B cell (primary cell): Measurements from ENCODE around the gene COL17A1. TPM values are rescaled to one million over a fixed set of nuclear protein-coding genes. Genes with fewer than 3 reads are reported as not detected.

Experiments used
- ATAC-seq: fragments of 200-7000 bp; cut with Tn5 transposase; one replicate; pipeline ENCODE4 v1.10.0; 2021; ENCODE audit warnings: low read depth, mild to moderate bottlenecking, moderate number of reproducible peaks, moderate library complexity
- CTCF ChIA-PET: fragments of 350-600 bp; sonication (Branson Sonifier 250); formaldehyde crosslinking; loops from one replicate; lab custom pipeline; 2021; ENCODE audit warnings: antibody characterized with exemption, inconsistent platforms; lab: Charles Lee
- POLR2A ChIA-PET: fragments of 350-600 bp; sonication (Branson Sonifier 250); formaldehyde crosslinking; loops from one replicate; lab custom pipeline; 2021; ENCODE audit warnings: antibody characterized with exemption; lab: Charles Lee
- DNase-seq: peaks from one replicate; pipeline ENCODE4 v3.0.0; 2013
- H2AFZ ChIP-seq: 2 replicates; pipeline ENCODE4 v1.6.1; 2012; ENCODE audit warnings: mild to moderate bottlenecking, low read depth, low read length; ENCODE audit not compliant: insufficient read depth, poor library complexity, severe bottlenecking
- H3K27ac ChIP-seq, 2 donors: 1 replicate in 1 of 2; 2 replicates in 1 of 2; pipeline ENCODE4 v1.5.1; 2012 to 2013; ENCODE audit warnings: low read length in 2 of 2, mild to moderate bottlenecking in 2 of 2, moderate library complexity in 1 of 2
- H3K27me3 ChIP-seq, 4 experiments: fragments of 200-600 bp in 1 of 4; sonication (generic) in 1 of 4; replicated peaks in 1 of 4; 1 replicate in 2 of 4; 2 replicates in 2 of 4; pipeline versions ENCODE4 v1.6.1 to v1.7.0; 2013 to 2016; ENCODE audit warnings: low read length in 3 of 4, mild to moderate bottlenecking in 2 of 4, mixed read lengths in 1 of 4, moderate library complexity in 1 of 4; ENCODE audit not compliant: insufficient read depth in 4 of 4, control insufficient read depth in 3 of 4; ENCODE audit errors: control extremely low read depth in 1 of 4
- H3K36me3 ChIP-seq, 2 experiments: replicated peaks in 1 of 2; 1 replicate in 1 of 2; 2 replicates in 1 of 2; pipeline versions ENCODE4 v1.6.1 to v1.7.1; 2013; ENCODE audit warnings: low read length in 1 of 2; ENCODE audit not compliant: insufficient read depth in 2 of 2, control insufficient read depth in 1 of 2; ENCODE audit errors: control extremely low read depth in 1 of 2, extremely low read depth in 1 of 2
- H3K4me1 ChIP-seq, 2 donors: fragments of 200-600 bp in 1 of 2; sonication (generic) in 1 of 2; 1 replicate in 1 of 2; 2 replicates in 1 of 2; pipeline versions ENCODE4 v1.5.1 to v1.6.1; 2013 to 2017; ENCODE audit warnings: low read length in 2 of 2; ENCODE audit not compliant: control insufficient read depth in 2 of 2, insufficient read depth in 2 of 2
- H3K4me2 ChIP-seq: replicated peaks from 2 replicates; pipeline ENCODE3; 2012; ENCODE audit warnings: mild to moderate bottlenecking, low read depth, low read length; ENCODE audit not compliant: poor library complexity, severe bottlenecking
- H3K4me3 ChIP-seq, 5 experiments: fragments of 200-600 bp in 1 of 5; sonication (generic) in 1 of 5; 1 replicate in 3 of 5; 2 replicates in 2 of 5; pipeline versions ENCODE4 v1.5.1 to v1.7.0; 2011 to 2016; ENCODE audit warnings: low read length in 4 of 5, mild to moderate bottlenecking in 4 of 5, low read depth in 2 of 5, control low read depth in 1 of 5, moderate library complexity in 1 of 5; ENCODE audit not compliant: insufficient read depth in 1 of 5; ENCODE audit errors: control extremely low read depth in 1 of 5, extremely low read depth in 1 of 5
- H3K79me2 ChIP-seq: fragments of 200-600 bp; sonication (generic); one replicate; pipeline ENCODE4 v1.6.0; 2016; ENCODE audit warnings: low read length; ENCODE audit not compliant: control insufficient read depth, insufficient read depth
- H3K9ac ChIP-seq: fragments of 200-600 bp; sonication (generic); 2 replicates; pipeline ENCODE4 v1.6.1; 2017; ENCODE audit warnings: mild to moderate bottlenecking, low read length, moderate library complexity
- H3K9me3 ChIP-seq, 3 donors: one replicate each; pipeline versions ENCODE4 v1.6.1 to v1.7.1; 2013; ENCODE audit warnings: low read length in 2 of 3; ENCODE audit not compliant: control insufficient read depth in 2 of 3, insufficient read depth in 1 of 3; ENCODE audit errors: control extremely low read depth in 1 of 3
- H4K20me1 ChIP-seq: 2 replicates; pipeline ENCODE4 v1.6.0; 2012; ENCODE audit warnings: mild to moderate bottlenecking, low read length; ENCODE audit not compliant: insufficient read depth, control insufficient read depth, poor library complexity, severe bottlenecking
- H3K27ac Mint-ChIP-seq: one replicate; pipeline ENCODE4 v1.8.0; 2021; ENCODE audit warnings: mixed read lengths
- H3K27me3 Mint-ChIP-seq: one replicate; pipeline ENCODE4 v1.8.0; 2021; ENCODE audit warnings: mixed read lengths
- H3K4me1 Mint-ChIP-seq: one replicate; pipeline ENCODE4 v1.8.0; 2021; ENCODE audit warnings: mixed read lengths
- H3K4me3 Mint-ChIP-seq: one replicate; pipeline ENCODE4 v1.8.0; 2021; ENCODE audit warnings: mixed read lengths
- H3K9me3 Mint-ChIP-seq: one replicate; pipeline ENCODE4 v1.8.0; 2022; ENCODE audit warnings: mixed read lengths; ENCODE audit not compliant: insufficient read depth
- EZH2 ChIP-seq: IDR thresholded peaks from 2 replicates; pipeline ENCODE4 v1.6.1; 2012; ENCODE audit warnings: borderline replicate concordance, low read depth, mild to moderate bottlenecking, moderate library complexity, low read length; ENCODE audit not compliant: insufficient read depth, poor library complexity, severe bottlenecking
- WGBS: methylation state at CpG from one replicate; pipeline ENCODE4 v1.1.5; 2013; ENCODE audit warnings: missing lambda C conversion rate; ENCODE audit not compliant: insufficient coverage; 5-methylcytosine and 5-hydroxymethylcytosine counted together
- intact Hi-C: fragments of 100-400 bp; cut with micrococcal nuclease; formaldehyde crosslinking; loops from one replicate; pipeline ENCODE4 v1.10.0; 2022
- polyA plus RNA-seq: library from polyadenylated mRNA; depleted of rRNA; stranded (reverse); fragments of >200 nt; gene quantifications from 2 replicates; pipeline ENCODE4 v1.2.3, GENCODE V29; 2012
- total RNA-seq, 2 donors: library from RNA; stranded (reverse); fragments of 120-200 nt in 1 of 2; gene quantifications; 1 replicate in 1 of 2; 2 replicates in 1 of 2; pipeline versions ENCODE4 v1.2.3 to v1.2.4, GENCODE V29; 2013 to 2022
- TF ChIP-seq, protein P1 (sequence below): fragments of 200-600 bp; IDR thresholded peaks from one replicate; pipeline ENCODE4 v1.8.0; 2022; ENCODE audit warnings: antibody characterized with exemption, mild to moderate bottlenecking

COL17A1 gene
- total and polyA plus RNA-seq, 2 donors (not counting 1 experiment from before 2014, with no cell fraction given) = not detected

DNA sequence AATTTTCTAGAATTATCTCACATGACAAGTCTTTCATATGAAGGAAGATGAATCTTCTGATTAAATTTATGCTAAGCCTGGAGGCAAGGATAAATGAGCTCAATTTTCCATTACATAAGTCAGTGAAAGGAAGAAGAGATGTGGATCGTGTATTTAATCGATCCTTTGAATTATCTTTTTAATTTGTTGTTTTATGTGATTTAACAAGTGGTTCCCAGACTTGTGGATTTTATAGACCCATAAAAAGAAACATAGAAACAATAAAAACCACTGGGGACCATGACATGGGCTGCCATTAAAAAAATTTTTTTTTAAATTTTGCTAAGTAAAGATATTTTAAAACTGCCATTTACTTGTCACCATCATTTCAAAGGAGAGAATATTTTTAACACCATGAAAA is 73.8 kb downstream of the COL17A1 start:
- Histone ChIP-seq H3K4me1 (no peaks in the 10 kb centered on the region), H3K9ac (no peak overlapping the region), H4K20me1 (no peaks in the 10 kb centered on the region), H3K27me3 (no peaks in the 10 kb centered on the region), H3K36me3 (peaks cover 10 to 15% of the 10 kb centered on the region in 2 experiments), H3K4me3 (no peak overlapping the region), H3K4me2 (no peak overlapping the region), H3K79me2 (no peaks in the 10 kb centered on the region), H2AFZ (no peak overlapping the region), H3K9me3 (no peaks in the 10 kb centered on the region), H3K27ac (no peak overlapping the region)
- Mint-ChIP-seq H3K27ac (no peak overlapping the region), H3K9me3 (no peaks in the 10 kb centered on the region), H3K27me3 (no peaks in the 10 kb centered on the region), H3K4me1 (no peaks in the 10 kb centered on the region), H3K4me3 (no peak overlapping the region)
- CTCF ChIA-PET = interaction anchor here (0.7 to 2.0 kb wide), 2 partner anchors 127 to 177 kb away, joined by 3 to 5 read pairs; no protein-coding TSS in a partner anchor
- no peak for ATAC-seq
- DNase-seq = no peak
- POLR2A ChIA-PET = no interaction called here
- intact Hi-C loops = no loop called here
- TF ChIP-seq, protein P1, sequence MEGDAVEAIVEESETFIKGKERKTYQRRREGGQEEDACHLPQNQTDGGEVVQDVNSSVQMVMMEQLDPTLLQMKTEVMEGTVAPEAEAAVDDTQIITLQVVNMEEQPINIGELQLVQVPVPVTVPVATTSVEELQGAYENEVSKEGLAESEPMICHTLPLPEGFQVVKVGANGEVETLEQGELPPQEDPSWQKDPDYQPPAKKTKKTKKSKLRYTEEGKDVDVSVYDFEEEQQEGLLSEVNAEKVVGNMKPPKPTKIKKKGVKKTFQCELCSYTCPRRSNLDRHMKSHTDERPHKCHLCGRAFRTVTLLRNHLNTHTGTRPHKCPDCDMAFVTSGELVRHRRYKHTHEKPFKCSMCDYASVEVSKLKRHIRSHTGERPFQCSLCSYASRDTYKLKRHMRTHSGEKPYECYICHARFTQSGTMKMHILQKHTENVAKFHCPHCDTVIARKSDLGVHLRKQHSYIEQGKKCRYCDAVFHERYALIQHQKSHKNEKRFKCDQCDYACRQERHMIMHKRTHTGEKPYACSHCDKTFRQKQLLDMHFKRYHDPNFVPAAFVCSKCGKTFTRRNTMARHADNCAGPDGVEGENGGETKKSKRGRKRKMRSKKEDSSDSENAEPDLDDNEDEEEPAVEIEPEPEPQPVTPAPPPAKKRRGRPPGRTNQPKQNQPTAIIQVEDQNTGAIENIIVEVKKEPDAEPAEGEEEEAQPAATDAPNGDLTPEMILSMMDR = no peak
- no peak for TF ChIP-seq EZH2
- no CpG with 5 or more reads among the region's 2 CpGs for WGBS

DNA sequence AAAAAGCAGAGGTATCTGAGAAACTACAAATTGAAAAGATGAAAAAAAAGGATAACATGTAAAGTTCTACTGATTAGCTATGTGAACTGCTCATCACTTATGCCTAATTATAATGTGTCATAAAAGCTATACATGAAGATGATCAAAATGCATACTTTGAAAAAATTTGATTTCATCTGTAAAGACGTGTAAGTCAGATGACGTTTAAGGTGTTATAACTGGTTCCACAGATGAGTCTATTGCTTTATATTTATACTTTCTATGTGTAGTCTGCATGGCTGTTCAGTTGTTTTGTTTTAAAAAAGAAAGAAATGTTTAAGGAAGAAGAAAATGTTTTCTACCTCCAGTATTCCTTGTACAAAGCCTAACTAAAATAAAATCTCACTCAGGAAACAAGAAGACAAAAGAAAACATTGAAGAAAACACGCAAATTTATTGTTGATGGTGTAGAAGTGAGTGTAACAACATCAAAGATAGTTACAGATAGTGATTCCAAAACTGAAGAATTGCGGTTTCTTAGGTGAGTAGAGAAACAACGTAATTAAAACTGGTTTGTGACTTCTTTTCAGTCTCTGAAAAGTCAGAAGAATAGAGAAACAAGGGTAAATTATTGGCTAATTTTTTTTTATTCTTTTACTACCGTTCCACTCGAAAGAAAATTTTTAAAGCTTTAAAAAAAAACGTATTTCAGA is 80.4 kb downstream of the COL17A1 start:
- no peaks in the 10 kb centered on the region for H3K9me3 ChIP-seq
- ATAC-seq = no peak
- H4K20me1 ChIP-seq = no peaks in the 10 kb centered on the region
- ChIA-PET POLR2A (no interaction called here), CTCF (interaction anchor here (1.7 kb wide), 2 partner anchors 20 to 117 kb away, joined by 3 read pairs; no protein-coding TSS in a partner anchor)
- H3K27me3 ChIP-seq = no peaks in the 10 kb centered on the region
- no peaks in the 10 kb centered on the region for H3K4me1 ChIP-seq
- intact Hi-C loops = no loop called here
- H3K27ac Mint-ChIP-seq = no peak overlapping the region
- H2AFZ ChIP-seq = no peak overlapping the region
- no peaks in the 10 kb centered on the region for H3K4me1 Mint-ChIP-seq
- no peak overlapping the region for H3K27ac ChIP-seq
- H3K79me2 ChIP-seq = no peaks in the 10 kb centered on the region
- TF ChIP-seq, protein P1 = no peak
- TF ChIP-seq EZH2 = no peak
- no peak overlapping the region for H3K4me3 ChIP-seq
- no peak for DNase-seq
- H3K27me3 Mint-ChIP-seq = no peaks in the 10 kb centered on the region
- H3K36me3 ChIP-seq = peaks cover 13 to 53% of the 10 kb centered on the region in 2 experiments
- WGBS = 100% methylated on average over 2 of the region's 8 CpGs
- H3K9me3 Mint-ChIP-seq = no peaks in the 10 kb centered on the region
- no peak overlapping the region for H3K4me3 Mint-ChIP-seq
- H3K4me2 ChIP-seq = no peak overlapping the region
- no peak overlapping the region for H3K9ac ChIP-seq
